ENCODE measurements around the gene ZBTB7B.

ZBTB7B gene

DNA sequence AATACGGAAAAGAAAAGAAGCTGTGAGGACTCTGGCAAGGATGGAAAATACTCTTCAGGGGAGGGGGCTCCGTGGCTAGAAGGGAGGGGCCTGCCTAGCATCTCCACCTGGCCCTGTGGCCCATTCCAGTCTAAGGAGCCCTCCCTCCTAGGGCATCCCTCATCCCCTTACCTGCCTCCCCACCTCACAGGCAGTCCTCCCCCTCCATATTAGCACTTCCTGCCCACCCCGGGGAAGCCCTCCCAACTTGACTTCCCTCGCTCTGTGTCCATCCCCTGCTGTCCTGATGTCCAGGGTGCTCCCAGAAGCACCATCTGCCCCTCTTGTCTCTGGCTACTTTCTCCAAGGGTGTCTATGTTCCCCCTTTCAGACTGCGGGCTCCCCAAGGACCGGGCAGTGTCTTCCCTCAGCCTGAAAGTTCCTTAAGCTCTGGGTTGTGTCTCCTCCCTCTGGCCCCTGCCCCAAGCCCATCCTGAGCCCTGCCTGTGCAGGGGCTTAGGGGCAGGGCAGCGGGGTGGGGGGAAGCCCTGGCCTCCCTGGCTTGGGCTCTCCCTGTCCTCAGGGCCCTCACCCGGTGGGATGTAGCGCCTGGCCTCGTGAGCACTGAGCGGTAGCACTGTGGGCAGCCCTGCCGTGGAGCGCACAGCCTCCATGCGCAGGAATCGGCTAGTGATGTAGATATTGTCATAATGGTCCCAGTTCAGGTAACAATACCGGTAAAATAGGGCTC, 27.1 kb downstream of the ZBTB7B start:
- in situ Hi-C loops (cut with MboI; ENCODE audit: low sequenced_read_pairs), result loop anchor here (10.0 kb wide), 1 partner anchor 55 kb away; no protein-coding TSS in a partner anchor
- no peaks in the 10 kb centered on the region for H3K4me1 ChIP-seq
- H3K4me3 ChIP-seq, result no peak overlapping the region
- H3K9me3 ChIP-seq, result no peaks in the 10 kb centered on the region
- no peaks in the 10 kb centered on the region for H3K36me3 ChIP-seq (replicated peaks)
- DNase-seq (ENCODE audit: low spot score in 2 of 2), result no peak
- H3K27me3 ChIP-seq (ENCODE audit: low read depth), result no peaks in the 10 kb centered on the region

DNA sequence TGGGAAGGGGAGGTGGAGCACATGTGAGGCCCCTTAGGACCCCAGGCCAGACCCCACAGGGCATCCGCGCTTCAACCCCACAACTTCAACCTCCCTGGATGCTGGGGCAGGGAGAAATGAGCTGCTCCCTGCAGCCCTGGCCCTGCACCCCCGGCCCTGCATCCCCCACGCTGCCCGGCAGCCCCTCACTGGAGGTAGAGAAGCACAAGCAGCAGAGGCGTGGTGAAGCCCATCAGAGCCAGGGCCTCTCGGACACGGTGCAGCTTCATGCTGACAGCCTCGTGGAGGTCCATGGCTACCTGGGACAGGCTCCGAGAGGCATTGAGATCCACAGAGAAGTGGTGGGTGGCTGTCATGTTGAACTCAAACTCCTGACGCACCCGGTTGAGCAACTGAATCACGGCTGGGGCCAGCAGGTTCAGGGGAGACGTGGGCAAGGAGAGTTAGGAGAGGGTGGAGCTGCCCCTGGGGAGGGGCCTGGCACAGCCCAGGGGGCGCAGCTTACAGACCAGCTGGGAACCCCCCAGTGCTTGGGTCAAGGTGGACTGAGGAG, 27.7 kb downstream of the ZBTB7B start:
- no peaks in the 10 kb centered on the region for H3K27me3 ChIP-seq (ENCODE audit: low read depth)
- no peak overlapping the region for H3K4me3 ChIP-seq
- in situ Hi-C loops (cut with MboI; ENCODE audit: low sequenced_read_pairs), result no loop called here
- DNase-seq (ENCODE audit: low spot score in 2 of 2), result no peak
- H3K9me3 ChIP-seq, result no peaks in the 10 kb centered on the region
- H3K4me1 ChIP-seq, result no peaks in the 10 kb centered on the region
- no peaks in the 10 kb centered on the region for H3K36me3 ChIP-seq (replicated peaks)

DNA sequence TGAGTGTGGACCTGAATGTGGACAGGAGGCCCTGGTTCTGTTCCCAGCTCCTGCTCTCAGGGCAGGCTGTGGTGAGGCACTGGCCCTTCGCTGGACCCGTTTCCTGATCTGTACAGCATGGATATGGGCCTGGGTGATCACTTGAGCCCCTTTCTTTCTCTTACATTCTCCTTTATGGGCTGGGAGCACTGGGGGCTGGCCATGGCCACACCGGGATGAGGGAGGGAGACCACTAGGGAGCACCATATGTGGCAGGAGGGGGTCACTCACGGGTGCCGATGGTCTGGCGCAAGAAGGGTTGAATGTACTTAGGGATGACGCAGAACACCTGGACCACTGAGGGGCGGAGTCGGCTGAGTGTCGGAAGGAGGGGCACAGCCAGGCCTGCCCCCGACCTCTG, 28.3 kb downstream of the ZBTB7B start:
- H3K4me3 ChIP-seq, result no peak overlapping the region
- H3K27me3 ChIP-seq (ENCODE audit: low read depth), result no peaks in the 10 kb centered on the region
- DNase-seq (ENCODE audit: low spot score in 2 of 2), result no peak
- H3K36me3 ChIP-seq (replicated peaks), result no peaks in the 10 kb centered on the region
- in situ Hi-C loops (cut with MboI; ENCODE audit: low sequenced_read_pairs), result no loop called here
- no peaks in the 10 kb centered on the region for H3K4me1 ChIP-seq
- no peaks in the 10 kb centered on the region for H3K9me3 ChIP-seq

DNA sequence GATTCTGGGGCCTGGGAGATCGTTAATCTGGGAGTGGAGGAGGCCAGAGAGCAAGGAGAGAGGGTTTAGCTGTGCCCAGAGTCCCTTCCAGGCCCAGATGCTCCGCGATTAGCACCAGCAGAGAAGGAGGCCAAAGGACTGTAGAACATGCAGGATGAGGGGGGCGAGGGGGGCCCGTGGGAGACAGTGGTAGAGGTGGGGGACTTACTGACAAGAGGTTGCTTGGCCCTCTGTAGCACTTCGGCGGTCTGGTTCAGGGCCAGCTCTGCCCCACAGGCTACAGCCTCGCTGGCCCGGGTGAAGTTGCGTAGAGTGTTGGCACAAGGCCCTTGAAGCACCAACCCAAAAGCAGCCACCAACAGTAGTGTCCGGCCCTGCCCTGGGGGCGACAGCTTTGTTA, 30.3 kb downstream of the ZBTB7B start:
- H3K9me3 ChIP-seq, result no peaks in the 10 kb centered on the region
- no peaks in the 10 kb centered on the region for H3K27me3 ChIP-seq (ENCODE audit: low read depth)
- in situ Hi-C loops (cut with MboI; ENCODE audit: low sequenced_read_pairs), result no loop called here

DNA sequence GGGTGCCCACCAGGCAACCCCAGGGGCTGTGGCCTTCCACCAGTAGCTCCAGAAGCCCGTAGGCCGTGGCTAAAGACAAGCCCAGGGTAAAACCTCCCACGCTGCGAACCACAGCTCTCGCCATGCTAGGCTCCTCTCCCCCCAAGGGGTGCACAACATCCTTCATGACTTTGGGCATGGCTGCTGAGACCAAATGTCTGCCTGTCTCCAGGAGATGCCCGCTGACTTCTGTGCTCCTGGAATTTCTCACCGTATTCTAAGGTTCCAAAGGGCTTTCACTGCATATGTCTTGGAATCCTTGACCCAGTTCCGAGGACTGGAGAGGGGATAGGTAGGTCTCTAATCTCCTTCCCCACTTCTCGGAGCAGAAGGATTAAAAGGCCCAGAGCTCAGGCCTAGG, 30.9 kb downstream of the ZBTB7B start, which contains the start of the genes DCST1 and DCST2:
Gene DCST1, plus strand, starts transcription at position 301 of the 400 bp plus-strand sequence. CDS start 213 bp downstream, outside the sequence.
Gene DCST2, minus strand, starts transcription at position 258 of the 400 bp plus-strand sequence. Its CDS starts 80 bp downstream, at position 178.
- Histone ChIP-seq H3K4me3 (no peak within 1 kb of the TSS), H3K36me3 (replicated peaks) (no peaks in the 10 kb centered on the region), H3K9me3 (no peaks in the 10 kb centered on the region), H3K27me3 (ENCODE audit: low read depth) (no peaks in the 10 kb centered on the region), H3K4me1 (no peaks in the 10 kb centered on the region)
- in situ Hi-C loops (cut with MboI; ENCODE audit: low sequenced_read_pairs), result no loop called here
- no peak for DNase-seq (ENCODE audit: low spot score in 2 of 2)

More for the DNA sequence above, 30.3 kb downstream of the ZBTB7B start:
- Histone ChIP-seq H3K4me1 (no peaks in the 10 kb centered on the region), H3K36me3 (replicated peaks) (no peaks in the 10 kb centered on the region), H3K4me3 (no peak overlapping the region)
- DNase-seq (ENCODE audit: low spot score in 2 of 2), result no peak

DNA sequence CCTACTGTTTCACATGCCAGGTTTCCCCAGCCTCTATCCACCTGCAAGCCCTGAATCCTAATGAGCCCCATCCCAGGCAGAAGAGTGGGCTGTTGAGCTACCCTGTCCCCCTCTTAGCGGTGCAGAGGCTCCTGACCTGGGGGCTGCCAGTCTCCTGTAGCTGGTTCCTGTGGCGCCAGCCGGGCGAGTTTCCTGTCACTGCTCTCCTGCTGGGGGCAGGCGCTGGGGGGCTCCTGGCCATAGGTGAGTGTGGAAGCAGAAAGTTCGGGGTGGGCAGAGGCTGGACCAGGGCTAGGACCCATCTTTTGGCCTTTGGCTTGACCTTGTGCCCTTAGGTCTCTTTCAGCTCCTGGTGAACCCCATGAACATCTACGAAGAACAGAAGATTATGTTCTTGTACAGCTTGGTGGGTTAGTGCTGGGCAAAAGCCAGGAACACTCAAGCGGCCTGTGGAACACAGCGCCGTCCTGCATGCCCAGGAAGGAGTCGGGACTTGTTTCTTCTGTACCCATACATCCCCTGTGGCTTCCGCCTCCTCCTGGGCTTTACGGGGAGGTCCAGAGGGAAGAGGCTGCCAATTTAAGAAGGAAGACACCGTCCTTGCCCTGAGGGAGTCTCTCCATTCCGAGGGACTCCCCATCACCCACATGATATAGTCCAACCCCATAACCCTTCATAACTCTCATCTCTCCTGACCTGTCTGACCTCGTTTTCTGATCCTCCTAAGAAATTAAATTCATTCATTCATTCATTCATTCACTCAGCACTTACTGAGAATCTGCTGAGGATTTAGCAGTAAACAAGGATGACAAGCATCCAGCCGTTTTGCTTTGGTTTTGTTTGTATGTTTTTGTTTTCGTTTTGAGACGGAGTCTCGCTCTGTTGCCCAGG, 32.0 kb downstream of the ZBTB7B start:
- no peak overlapping the region for H3K4me3 ChIP-seq
- in situ Hi-C loops (cut with MboI; ENCODE audit: low sequenced_read_pairs), result no loop called here

DNA sequence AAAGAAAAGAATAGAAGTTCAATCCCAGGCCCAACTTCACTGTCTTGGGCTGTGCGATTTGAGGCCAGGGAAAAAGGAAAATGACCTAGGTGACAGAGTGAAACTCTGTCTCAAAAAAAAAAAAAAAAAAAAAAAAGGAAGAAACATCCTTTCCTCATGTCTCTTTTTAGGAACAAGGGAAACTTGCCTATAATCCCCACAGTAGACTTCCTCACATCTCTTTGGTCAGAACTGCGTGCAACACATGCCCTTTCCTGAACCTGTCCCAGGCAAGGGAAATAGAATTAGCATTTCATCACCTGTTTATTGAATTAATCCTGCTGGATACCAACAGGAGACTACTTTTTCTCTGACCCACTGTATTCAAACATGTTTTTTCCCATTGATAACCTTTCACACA, 33.3 kb downstream of the ZBTB7B start:
- in situ Hi-C loops (cut with MboI; ENCODE audit: low sequenced_read_pairs), result no loop called here
- Histone ChIP-seq H3K4me3 (no peak overlapping the region), H3K9me3 (no peaks in the 10 kb centered on the region), H3K36me3 (replicated peaks) (no peaks in the 10 kb centered on the region), H3K4me1 (no peaks in the 10 kb centered on the region), H3K27me3 (ENCODE audit: low read depth) (no peaks in the 10 kb centered on the region)
- DNase-seq (ENCODE audit: low spot score in 2 of 2), result no peak

More for the DNA sequence above, 32.0 kb downstream of the ZBTB7B start:
- H3K9me3 ChIP-seq, result no peaks in the 10 kb centered on the region
- DNase-seq (ENCODE audit: low spot score in 2 of 2), result no peak
- H3K27me3 ChIP-seq (ENCODE audit: low read depth), result no peaks in the 10 kb centered on the region
- H3K36me3 ChIP-seq (replicated peaks), result no peaks in the 10 kb centered on the region
- no peaks in the 10 kb centered on the region for H3K4me1 ChIP-seq

DNA sequence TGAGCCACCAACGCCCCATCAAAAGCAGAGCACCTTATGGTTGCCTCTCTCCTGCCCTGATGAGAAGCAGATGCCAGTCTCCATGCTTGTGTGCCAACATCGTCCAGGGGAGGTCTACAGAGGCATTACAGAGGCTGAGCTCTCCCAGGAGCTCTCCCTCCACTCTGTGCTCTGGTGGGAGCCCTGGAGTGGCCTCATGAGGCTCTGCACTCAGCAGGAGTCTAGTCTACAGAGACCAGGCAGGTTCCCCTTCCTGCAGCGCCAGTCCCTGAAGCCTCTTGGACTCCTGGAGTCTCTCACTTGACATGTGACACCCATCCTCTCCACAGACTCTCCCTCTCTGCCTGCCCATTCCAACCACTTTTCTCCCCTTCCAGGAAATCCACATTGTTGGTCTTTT, 34.4 kb downstream of the ZBTB7B start:
- Histone ChIP-seq H3K4me1 (no peaks in the 10 kb centered on the region), H3K36me3 (replicated peaks) (no peaks in the 10 kb centered on the region), H3K27me3 (ENCODE audit: low read depth) (no peaks in the 10 kb centered on the region), H3K9me3 (no peaks in the 10 kb centered on the region), H3K4me3 (no peak overlapping the region)
- in situ Hi-C loops (cut with MboI; ENCODE audit: low sequenced_read_pairs), result no loop called here
- no peak for DNase-seq (ENCODE audit: low spot score in 2 of 2)

DNA sequence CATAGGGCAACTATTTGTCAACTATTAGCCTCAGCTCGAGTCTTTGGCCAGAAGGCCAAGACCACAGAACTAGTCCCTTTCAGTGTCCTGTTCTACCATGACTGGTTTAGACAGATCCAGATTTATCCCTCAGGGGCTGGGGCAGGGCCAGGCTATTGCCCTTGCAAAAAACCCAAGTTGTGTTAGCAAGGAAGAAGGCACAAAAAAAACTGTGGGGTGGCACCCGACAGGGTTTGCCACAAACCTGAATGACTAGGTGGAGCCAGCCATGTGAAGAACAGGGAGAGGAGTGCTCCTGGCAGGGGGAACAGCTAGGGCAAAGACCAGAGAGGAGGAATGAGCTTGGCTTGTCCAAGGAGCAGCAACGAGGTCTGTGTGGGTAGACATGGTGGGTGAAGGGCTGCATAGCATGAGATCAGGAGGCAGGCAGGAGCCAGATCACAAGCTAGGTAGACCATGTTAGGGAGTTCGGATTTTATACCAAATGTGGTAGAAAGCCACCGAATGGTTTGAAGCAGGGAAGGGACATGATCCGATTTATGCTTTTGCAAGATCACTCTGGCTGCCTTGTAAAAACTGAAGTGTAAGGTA, 35.3 kb downstream of the ZBTB7B start:
- H3K4me1 ChIP-seq, result no peaks in the 10 kb centered on the region
- in situ Hi-C loops (cut with MboI; ENCODE audit: low sequenced_read_pairs), result no loop called here
- no peak for DNase-seq (ENCODE audit: low spot score in 2 of 2)
- no peak overlapping the region for H3K4me3 ChIP-seq
- no peaks in the 10 kb centered on the region for H3K36me3 ChIP-seq (replicated peaks)
- H3K27me3 ChIP-seq (ENCODE audit: low read depth), result no peaks in the 10 kb centered on the region
- H3K9me3 ChIP-seq, result no peaks in the 10 kb centered on the region

DNA sequence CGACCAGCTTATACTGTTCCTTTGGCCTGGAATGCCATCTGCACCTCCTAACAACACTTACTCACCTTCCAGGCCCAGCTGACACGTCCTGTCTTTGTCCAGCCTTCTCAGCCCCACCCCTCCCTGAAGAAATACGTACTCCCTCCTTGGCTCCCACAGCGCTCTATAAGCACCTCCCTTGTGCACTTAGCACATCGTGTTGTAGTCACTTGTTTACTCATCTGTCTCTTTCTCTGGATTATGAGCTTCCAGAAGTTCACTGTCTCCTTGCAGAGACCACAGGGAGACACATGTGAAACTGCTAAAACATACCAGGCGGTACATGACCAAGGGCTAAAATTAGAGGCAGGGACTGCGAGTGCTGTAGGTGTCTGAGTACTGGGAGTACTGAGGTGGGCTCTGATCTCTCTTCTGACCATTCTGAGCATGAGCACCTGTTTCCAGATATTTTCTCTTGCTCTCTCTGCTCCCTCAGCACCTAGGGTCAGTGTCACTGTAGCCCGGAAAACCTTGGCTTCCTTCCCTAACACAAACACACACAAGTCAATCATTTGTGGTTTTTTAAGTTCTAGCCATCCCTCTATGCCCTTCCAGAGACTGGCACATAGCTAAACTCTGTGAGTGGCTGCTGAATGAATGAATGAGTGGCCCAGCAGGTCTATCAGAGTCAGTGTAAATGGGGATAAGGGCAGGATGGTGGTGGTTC, 36.2 kb downstream of the ZBTB7B start:
- no peak for DNase-seq (ENCODE audit: low spot score in 2 of 2)
- H3K27me3 ChIP-seq (ENCODE audit: low read depth), result no peaks in the 10 kb centered on the region
- no peaks in the 10 kb centered on the region for H3K9me3 ChIP-seq
- in situ Hi-C loops (cut with MboI; ENCODE audit: low sequenced_read_pairs), result no loop called here
- no peaks in the 10 kb centered on the region for H3K4me1 ChIP-seq
- H3K4me3 ChIP-seq, result no peak overlapping the region
- H3K36me3 ChIP-seq (replicated peaks), result no peaks in the 10 kb centered on the region

DNA sequence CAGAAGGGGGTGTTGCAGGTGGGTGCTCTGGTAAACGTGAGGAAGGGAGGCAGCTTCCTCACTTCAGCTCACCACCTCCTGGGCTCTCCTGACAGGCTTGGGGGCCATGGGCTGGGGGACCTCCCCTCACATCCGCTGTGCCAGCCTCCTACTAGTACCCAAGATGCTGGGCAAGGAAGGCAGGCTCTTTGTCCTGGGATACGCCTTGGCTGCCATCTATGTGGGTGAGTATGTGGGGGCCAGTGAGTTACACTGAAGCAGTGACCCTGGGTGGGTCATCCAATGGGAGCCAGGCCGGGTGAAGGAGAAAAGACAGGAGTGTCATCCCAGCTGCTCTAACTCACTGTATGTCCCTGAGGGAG, 36.7 kb downstream of the ZBTB7B start:
- no peaks in the 10 kb centered on the region for H3K27me3 ChIP-seq (ENCODE audit: low read depth)
- H3K4me3 ChIP-seq, result no peak overlapping the region
- H3K9me3 ChIP-seq, result no peaks in the 10 kb centered on the region
- no peaks in the 10 kb centered on the region for H3K36me3 ChIP-seq (replicated peaks)
- DNase-seq (ENCODE audit: low spot score in 2 of 2), result no peak
- H3K4me1 ChIP-seq, result no peaks in the 10 kb centered on the region
- in situ Hi-C loops (cut with MboI; ENCODE audit: low sequenced_read_pairs), result no loop called here

DNA sequence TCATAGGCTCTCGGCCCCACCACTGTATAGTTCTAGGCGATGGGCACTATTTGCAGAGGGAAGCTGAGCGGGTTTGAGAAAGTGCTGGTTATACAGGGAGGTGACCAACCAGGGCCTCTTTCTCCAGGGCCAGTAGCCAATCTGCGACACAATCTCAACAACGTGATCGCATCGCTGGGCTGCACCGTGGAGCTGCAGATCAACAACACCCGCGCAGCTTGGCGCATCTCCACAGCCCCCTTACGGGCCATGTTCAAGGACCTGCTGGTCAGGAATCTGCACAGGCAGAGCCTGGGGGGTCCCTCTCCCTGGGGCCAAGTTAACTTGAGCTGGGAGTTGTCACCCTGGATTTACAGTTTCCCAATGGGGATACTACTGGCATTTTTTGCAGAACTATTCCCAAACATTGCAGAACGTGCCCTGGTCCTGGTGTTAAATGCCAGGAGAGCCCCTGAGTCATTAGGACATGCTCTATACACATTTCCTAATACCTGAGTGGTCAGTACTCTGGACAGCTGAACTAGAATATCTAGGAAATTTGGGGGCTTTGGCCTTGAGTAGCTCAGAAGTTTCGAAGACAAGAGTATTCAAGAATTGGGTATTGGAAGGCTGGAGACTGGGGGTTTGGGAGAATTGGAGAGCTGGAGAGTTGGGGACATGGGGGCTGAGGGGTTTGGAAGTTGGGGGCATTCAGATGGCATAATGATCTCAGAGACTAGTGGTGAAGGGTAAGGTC, 37.9 kb downstream of the ZBTB7B start:
- in situ Hi-C loops (cut with MboI; ENCODE audit: low sequenced_read_pairs), result no loop called here
- no peak for DNase-seq (ENCODE audit: low spot score in 2 of 2)
- H3K27me3 ChIP-seq (ENCODE audit: low read depth), result no peaks in the 10 kb centered on the region
- no peak overlapping the region for H3K4me3 ChIP-seq
- H3K9me3 ChIP-seq, result no peaks in the 10 kb centered on the region
- no peaks in the 10 kb centered on the region for H3K4me1 ChIP-seq
- no peaks in the 10 kb centered on the region for H3K36me3 ChIP-seq (replicated peaks)

DNA sequence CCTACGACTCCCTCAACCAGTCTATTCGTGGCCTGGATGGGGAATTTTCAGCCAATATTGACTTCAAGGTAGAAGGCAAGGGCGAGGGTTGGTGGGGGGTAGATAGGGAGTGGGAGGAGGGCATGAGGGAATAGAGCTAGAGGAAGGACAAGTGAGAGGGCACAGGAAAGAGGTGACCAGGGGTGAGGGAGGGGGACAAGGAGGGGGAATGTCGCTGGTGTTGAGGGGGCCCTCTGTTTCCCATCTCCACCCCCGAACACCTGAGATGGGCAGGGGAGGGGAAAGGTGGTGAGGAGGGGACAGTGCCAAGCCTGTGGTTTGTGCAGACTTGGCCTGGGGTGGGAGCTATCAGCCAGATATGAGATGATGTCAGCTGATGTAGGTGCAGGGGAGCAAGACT, 40.2 kb downstream of the ZBTB7B start:
- no peaks in the 10 kb centered on the region for H3K36me3 ChIP-seq (replicated peaks)
- no peaks in the 10 kb centered on the region for H3K4me1 ChIP-seq
- in situ Hi-C loops (cut with MboI; ENCODE audit: low sequenced_read_pairs), result no loop called here
- H3K9me3 ChIP-seq, result no peaks in the 10 kb centered on the region
- H3K4me3 ChIP-seq, result no peak overlapping the region
- no peaks in the 10 kb centered on the region for H3K27me3 ChIP-seq (ENCODE audit: low read depth)
- DNase-seq (ENCODE audit: low spot score in 2 of 2), result no peak
